Inflammatory macrophage treated with lipopolysaccharide for 1 hour (primary cell): ENCODE data around the gene ABCC1.
A peak's percentile ranks its signal among the peaks of the same experiment; 100 is the strongest.

ENCODE experiments used
- DNase-seq, 2 donors: peaks; one replicate each; pipeline ENCODE4 v3.0.0-alpha.2; 2020 to 2022

ABCC1 gene

DNA sequence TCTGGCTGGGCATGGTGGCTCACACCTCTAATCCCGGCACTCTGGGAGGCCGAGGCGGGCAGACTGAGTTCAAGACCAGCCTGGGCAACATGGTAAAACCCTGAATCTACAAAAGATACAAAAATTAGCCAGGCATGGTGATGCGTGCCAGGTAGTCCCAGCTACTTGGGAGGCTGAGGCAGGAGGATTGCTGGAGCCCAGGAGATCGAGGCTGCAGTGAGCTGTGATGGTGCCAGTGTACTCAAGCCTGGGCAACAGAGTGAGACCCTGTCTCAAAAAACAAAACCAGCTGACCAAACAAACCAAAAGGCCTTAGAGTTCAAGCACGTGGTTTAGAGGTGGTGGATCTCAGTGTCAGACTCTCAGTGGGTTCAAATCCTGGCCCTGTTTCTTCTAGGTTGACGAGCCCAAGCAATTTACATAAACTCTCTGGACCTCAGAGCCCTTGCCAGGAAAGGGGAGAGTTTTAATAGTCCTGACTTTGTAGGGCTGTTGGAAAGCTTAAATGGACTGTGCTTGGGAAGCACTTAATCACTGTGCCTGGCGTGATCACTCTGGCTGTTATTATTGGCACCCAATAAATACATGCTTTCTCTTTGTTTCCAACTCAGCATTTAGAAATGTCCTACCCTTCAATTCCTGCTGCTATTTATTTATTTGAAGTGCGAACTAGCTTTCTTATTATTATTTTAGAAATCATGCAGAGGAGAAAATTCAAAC lies 44.7 kb downstream of the ABCC1 start:
- no peak for DNase-seq

DNA sequence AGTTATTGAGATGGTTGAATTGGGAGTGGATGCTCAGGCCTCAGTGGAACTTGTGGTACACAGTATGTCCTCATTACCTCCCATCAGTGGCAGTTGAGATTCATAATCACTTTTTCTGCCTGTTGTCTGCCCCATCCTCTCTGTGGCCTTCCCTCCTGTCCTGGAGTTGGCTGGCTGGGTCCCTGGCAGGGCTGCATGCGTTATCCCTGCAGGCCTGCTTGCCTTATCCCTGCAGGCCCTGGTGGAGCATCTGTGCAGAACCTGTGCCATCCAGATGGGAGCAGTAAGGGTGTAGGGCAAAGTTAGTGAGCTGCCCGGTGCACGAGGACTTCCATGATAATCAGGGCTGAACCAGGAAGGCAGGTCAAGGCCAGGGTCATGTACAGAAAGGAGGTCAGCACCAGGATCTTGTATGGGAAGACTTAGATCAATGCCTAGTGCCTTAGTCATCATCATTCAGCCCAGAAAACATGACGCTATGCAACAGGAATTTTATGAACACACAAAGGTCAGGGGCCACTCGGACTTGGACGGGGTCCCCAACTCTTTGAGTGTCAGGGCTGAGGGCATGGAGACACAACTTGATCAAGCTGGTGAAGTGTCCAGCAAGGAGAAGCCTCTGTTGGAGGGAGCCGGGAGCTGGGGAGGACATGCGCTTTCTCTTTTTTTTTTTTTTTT lies 47.2 kb downstream of the ABCC1 start:
- DNase-seq: no peak

DNA sequence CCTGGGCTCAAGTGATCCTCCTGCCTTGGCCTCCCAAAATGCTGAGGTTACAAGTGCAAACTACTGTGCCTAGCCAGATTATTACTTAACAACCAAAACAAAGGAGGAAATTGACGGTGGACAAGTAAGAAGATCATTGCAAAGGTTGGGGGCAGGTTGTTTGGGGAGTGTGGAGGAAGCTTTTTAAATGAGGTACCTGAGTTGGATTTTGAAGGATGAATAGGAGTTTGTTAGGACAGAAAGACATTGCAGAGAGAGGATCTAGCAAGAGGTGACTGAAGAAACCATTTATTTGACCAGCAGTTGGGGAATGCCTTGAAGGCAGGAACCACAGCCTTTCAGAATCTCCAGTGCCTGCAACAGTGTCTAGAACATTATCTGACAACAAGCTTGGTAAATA lies 51.3 kb downstream of the ABCC1 start:
- no peak for DNase-seq

DNA sequence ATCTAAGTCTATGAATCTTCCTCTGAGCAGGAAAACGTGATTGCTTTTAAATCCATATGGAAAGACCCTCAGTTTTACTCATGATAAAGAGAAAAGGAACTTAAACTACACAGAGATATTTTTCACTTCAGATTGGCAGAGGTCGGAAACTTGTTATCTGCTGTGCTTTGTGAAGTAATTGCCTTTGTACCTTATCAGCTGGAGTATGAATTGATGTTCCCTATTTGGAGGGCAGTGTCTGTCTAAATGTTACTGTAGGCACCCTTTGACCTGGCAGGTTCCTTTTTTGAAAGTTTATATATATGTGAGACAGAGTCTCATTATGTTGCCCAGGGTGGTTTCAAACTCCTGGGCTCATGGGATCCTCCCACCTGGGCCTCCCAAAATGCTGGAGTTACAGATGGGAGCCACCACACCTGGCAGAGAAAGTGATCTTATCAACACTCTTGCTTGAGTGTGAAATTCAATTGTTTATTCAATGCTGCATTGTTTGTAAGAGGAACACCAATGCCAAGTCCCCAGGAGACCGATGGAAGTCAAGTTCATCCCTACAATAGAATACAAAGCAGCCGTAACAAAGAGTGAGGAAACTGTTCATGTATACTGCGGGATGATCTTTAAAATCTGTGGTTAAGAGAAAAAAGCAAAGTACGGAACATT lies 52.3 kb downstream of the ABCC1 start:
- no peak for DNase-seq

DNA sequence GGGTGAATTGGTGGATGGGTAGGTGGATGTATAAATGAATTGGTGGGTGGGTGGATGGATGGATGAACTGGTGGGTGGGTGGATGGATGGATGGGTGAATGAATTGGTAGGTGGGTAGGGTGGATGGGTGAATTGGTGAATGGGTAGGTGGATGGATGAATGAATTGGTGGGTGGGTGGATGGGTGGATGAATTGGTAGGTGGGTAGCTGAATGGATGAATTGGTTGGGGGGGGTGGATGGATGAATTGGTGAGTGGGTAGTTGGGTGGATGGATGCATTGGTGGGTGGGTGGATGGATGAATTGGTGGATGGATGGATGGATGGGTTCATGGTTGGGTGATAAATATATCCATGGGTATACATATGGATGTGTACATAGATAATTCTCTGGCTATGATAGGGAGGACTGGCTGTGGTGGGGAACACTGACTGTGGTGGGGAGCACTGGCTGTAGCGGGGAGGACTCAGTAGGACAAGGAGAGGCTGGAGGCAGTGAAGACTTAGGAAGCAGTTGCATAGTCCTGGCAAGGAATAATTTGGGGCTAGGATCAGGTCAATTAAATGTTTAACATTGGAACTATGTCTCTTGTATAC lies 54.4 kb downstream of the ABCC1 start:
- DNase-seq: no peak

DNA sequence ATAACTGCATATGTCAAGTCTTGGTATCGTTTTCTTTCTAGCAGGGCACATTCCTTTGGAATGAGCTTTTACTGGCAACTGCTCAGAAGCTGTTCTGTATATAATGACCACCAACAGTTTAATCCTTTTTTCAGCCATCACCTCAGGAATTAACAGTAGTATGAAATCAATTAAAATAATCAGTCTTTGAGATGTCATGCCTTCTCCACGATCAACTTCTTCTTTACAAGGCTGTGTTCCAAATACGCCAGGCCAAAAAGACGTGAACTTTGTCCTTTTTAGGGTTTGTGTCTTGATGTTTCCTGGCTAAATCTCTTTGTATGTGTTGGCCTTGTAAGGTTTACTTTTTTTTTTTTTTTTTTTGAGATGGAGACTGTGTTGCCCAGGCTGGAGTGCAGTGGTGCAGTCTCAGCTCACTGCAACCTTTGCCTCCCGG lies 54.9 kb downstream of the ABCC1 start:
- DNase-seq: no peak

DNA sequence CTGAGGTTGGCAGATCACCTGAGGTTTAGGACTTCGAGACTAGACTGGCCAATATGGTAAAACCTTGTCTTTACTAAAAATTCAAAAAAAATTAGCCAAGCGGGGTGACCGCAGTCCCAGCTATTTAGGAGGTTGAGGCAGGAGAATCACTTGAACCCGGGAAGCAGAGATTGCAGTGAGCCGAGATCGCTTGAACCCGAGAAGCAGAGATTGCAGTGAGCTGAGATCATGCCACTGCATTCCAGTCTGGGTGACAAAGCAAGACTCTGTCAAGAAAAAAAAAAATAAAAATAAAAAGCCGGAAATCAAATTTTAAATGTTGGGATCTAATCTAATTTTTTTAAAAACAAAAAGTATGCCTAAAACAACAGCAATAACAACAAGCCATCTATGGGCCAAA lies 56.3 kb downstream of the ABCC1 start:
- DNase-seq: no peak

DNA sequence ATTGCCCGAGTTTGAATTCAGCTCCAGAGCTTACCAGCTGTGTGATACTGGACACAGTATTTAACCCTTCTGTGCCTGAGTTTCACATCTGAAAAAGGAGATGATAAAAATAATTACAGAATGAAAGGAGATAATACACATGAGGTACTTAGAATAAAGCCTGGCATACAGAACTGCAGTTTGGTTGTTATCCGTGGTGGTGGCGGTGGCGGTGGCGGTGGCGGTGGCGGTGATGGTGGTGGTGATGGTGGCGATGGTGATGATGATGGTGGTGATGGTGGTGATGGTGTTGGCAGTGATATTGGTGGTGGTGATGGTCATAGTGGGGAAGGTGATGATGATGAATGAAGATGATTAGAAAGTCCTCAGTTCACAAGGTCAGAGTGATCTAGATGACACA lies 57.2 kb downstream of the ABCC1 start:
- no peak for DNase-seq

DNA sequence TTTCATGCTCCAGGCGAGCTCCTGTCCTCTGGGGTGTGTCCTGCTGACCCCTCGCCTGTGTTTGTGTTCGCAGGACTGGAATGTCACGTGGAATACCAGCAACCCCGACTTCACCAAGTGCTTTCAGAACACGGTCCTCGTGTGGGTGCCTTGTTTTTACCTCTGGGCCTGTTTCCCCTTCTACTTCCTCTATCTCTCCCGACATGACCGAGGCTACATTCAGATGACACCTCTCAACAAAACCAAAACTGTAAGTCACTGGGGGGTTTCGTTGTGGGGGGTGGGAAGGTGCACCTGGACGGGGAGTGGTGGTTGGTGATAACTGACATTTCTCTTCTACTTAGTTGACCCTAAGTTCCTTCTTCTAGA lies 58.3 kb downstream of the ABCC1 start:
- peak; percentile 25 to 42 for DNase-seq

DNA sequence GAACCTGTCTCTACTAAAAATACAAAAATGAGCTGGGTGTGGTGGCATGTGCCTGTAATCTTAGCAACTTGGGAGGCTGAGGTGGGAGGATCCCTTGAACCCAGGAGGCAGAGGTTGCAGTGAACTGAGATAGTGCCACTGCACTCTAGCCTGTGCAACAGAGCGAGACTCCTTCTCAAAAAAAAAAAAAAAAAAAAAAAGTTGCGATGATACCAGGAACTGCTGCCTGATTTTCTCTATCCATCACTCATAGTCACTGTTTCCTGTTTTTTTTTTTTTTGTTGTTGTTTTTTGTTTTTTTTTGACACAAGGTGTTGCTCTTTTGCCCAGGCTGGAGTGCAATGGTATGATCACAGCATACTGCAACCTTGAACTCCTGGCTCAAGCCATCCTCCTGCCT lies 59.2 kb downstream of the ABCC1 start:
- no peak for DNase-seq

DNA sequence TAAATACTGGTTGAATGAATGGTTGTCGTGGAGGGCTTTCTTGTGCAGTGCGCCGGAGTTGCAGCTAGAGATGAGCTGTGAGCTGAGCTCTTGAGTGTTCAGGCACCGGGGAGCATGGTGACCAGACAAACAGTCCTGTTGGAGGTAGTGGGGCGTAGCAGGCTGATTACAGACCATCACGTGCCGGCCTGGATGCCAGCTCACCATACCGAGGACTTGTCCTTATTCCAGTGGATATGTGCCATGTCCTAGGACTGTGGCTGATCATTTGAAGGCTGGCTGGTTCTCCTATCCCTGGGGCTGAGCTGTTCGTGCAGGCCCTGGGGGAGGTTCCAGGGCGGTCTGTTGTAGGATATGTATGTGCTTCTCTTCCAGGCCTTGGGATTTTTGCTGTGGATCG lies 60.0 kb downstream of the ABCC1 start:
- DNase-seq: no peak

DNA sequence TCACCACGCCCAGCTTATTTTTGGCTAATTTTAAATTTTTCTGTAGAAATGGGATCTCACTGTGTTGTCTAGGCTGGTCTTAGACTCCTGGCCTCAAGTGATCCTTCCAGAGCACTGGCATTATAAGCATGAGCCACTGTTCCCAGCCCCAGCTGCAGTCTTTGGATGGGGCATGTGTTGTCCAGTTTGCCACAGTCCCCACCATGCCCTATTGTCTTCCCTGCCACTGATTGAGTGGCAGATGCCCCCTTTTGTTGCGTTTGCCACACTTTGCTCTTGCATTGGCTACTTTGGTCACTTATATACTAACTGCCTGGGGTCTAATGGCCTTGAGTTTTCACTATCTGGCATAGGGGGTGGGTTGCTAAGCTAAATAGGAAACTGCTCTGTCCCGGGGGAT lies 60.8 kb downstream of the ABCC1 start:
- no peak for DNase-seq

DNA sequence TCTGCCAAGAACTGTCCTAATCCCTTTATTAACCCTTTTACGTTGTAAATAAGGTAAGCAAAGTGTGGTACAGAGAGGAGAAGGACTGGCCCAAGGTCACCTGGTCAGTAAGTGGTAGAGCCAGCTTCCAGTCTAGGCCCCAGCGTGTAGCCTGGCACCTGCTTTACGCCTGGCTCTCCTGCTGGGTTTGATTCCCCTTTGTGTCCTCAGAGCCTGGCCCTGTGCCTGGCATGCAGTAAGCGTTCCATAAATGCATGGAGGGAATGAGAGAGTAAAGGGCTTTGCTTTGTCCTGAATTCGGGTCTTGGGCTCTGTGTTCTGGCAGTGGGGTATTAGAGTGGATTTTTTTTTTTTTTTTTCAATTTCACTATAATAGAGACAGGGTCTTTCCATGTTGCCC lies 62.7 kb downstream of the ABCC1 start:
- DNase-seq: no peak

DNA sequence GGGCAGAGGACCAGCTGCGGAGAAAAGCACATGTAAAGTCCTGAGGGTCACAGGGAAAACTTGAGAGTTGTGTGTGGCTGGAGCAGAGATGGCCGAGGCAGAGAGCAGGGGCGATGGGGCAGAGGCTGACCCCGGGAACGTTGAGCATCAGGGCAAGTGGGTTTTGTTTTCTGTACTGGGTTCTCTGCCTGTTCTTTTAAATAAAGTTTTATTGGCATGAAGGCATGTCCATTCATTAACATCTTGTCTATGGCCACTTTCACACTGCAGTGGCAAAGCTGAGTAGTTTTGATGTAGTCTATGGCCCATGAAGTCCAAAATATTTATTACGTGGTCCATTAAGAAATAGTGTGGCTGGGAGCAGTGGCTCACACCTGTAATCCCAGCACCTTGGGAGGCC lies 64.4 kb downstream of the ABCC1 start:
- DNase-seq: no peak

DNA sequence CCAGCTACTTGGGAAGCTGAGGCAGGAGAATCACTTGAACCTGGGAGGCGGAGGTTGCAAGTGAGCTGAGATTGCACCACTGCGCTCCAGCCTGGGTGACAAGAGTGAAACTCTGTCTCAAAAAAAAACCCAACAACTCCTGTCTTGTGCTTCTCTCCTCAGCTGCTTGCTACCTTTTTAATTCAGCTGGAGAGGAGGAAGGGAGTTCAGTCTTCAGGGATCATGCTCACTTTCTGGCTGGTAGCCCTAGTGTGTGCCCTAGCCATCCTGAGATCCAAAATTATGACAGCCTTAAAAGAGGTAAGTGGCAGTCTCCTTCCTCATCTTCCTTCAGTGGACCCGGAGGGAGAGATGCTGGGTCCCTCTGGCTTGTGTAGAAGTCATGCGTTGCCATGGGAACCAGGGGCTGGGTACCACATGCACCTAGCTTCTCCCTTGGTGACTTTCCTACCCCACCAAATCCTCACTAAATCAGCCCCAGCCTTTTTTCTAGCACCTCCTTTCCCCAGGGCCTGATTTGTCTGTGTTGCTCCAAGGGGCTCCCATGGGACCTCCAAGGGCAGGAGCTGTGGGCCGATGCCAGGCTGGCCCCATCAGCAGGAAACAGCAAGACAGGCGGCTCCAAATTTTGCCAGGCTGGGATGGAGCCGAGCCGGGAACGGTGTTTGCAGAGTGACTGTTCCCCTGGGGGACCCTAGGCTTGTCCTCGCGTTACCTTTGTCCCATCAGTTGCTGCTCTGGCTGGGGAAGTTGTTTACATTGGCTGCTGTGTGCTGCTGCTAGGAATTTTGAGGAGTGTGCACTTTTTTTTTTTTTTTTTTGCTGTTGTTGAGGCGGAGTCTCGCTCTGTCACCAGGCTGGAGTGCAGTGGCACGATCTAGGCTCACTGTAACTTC lies 65.2 kb downstream of the ABCC1 start:
- DNase-seq: no peak

DNA sequence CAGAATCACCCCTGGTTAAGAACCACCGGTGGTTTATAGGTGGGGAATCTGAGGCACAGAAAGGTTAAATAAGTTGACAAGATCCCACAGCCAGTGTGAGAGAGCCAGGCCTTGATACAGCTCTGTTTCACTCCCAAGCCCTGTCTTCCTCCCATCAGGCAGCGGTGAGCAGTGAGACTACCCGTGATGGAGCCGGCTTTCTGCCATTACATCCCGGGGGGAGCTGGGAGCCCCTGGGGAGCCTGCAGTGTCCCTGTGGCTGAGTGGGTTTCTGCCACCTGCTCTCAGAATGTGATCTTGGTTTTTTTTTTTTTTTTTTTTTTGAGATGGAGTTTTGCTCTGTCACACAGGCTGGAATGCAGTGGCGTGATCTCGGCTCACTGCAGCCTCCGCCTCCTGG lies 66.4 kb downstream of the ABCC1 start:
- DNase-seq: no peak

DNA sequence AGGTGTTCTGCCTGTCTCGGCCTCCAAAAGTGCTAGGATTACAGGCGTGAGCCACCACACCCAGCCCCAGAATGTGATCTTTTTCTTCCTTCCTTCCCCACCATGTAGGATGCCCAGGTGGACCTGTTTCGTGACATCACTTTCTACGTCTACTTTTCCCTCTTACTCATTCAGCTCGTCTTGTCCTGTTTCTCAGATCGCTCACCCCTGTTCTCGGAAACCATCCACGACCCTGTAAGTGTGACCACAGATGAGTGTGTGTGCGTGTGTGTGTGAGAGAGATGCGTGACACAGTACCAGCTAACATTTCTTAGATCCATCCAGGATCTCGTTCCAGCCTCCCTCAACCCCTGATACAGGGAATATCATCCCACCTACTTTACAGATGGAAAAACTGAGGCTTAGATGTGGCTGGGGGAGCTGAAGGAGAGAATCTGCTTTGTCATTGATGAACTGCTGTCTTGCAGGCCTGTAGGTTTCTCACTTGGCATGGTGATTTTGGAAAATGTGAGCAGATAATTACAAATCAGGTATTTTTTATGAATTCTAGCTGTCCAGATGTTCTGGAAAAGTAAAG lies 67.1 kb downstream of the ABCC1 start:
- no peak for DNase-seq

DNA sequence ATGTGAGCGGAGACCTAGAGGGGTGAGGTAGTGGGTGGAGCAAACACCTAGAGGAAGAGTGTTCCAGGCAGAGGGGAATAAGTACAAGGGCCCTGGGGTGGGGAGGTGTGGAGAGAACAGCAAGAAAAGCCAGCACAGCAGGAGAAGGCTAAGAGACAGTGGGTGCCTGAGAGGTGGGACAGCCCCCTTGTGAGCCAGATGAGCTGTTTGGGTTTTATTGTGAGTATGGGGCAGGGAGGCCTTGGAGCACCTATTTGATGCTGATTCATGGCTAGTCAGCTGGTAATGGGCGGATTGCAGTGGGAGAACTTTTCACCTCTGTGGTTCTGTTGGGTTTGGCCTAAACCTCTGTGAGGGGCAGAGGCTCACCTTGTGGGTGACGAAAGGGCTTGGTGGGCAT lies 68.4 kb downstream of the ABCC1 start:
- no peak for DNase-seq

DNA sequence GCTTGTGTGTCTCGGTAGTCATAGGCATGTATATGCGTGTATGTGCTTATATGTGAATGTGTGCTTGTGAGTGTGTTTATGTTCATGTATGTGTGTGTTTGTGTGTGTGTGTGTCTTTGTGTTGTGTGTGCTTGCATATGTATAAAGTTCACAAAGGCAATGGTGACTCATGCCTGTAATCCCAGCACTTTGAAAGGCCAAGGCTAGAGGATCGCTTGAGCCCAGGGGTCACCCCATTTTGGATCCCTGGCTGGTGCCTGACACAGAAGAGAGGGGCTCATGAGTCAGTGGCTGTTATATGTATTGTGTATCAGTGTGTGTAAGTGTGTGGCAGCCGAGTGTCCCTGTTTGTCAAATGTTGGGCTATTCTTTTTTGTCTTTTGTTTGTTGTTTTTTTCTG lies 69.3 kb downstream of the ABCC1 start:
- DNase-seq: no peak

DNA sequence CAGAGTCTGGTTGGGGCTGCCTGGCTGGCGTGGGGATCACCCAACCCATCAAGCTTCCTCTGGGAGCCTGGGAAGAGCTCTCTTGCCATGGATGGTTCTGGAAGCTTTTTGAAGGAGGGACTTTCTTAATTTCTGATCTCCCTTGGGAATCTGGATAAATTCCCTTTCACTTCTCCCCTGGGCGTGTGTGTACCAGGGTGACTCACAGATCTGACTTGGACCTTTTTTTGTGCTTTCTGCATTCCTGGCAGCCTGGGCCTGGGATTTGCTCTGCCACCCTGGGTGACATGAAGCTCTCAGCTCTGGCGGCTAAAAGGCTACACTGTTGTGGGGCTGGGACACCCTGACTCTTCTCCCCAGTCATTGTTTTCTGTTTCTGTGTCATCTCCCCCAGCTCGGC lies 70.1 kb downstream of the ABCC1 start:
- no peak for DNase-seq

DNA sequence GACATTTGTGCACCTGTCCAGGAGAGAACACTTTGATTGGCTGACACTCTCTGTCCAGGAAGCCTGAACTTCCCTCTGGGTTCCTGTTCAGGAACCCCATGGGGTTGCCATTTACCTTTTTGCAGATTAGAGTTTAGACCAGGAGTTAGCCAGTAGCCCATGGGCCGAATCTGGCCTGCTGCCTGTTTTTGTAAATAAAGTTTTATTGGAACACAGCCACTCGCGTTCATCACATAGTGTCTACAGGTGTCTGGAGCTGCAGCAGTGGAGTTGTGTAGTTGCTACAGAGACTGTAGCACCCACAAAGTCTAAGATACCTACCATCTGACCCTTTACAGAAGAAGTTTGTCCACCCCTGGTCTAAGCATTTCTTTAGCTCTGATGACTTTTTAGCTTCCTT lies 70.9 kb downstream of the ABCC1 start:
- DNase-seq: no peak

DNA sequence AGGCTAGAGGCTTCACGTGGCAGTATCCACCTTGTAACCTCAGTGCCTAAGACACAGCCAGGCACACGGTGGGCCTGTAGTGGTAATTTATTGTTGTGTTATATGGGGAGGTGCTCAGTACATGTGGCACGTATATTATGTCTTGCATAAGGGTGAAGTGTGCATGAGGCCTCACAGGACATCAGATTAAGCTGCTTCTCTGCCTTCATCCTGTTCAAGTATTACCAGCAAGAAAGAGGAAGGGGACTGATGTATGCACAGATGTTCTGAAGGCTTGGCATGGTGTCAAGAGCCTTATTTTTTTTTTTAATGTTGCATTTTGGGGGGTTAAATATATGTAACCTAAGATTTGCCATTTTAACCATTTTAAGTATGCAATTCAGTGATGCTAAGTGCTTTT lies 71.6 kb downstream of the ABCC1 start:
- DNase-seq: no peak

DNA sequence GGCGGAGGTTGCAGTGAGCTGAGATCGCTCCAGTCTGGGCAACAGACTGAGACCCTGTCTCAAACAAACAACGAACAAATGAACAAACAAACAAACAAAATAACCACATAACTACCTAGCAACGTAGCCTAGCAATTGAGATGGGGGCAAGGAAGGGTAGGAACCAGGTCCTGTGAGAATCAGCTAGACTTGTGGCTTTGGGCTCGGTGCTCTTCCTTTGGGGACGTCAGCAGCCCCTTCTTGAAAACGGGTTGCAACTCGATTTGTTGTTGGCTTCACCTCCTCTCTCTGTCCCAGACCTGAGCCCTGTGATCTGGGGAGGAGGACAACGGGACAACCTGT lies 72.2 kb downstream of the ABCC1 start:
- DNase-seq: no peak
